Panc1 (cell line): ENCODE data around the gene TNFRSF14. TPM values are rescaled to one million over a fixed set of nuclear protein-coding genes. Genes with fewer than 3 reads are reported as not detected.

Source experiments
- ATAC-seq: fragments of 200-7000 bp; cut with Tn5 transposase; 2 replicates; pipeline ENCODE4 v1.9.1; 2020; ENCODE audit warnings: mild to moderate bottlenecking, moderate library complexity
- BruUV-seq: library from RNA; stranded (reverse); fragments of 400-500 nt; replicated peaks from 2 replicates; lab custom pipeline; 2021; lab: Mats Ljungman, UMichigan
- CTCF ChIA-PET: fragments of 300-600 bp; sonication (Branson Sonifier 250); formaldehyde crosslinking; loops from one replicate; lab custom pipeline; 2022; ENCODE audit warnings: antibody characterized with exemption; lab: Charles Lee
- POLR2A ChIA-PET: fragments of 300-600 bp; sonication (Branson Sonifier 250); formaldehyde crosslinking; loops from one replicate; lab custom pipeline; 2022; ENCODE audit warnings: antibody characterized with exemption; lab: Charles Lee
- DNase-seq: peaks from one replicate; pipeline ENCODE4 v3.0.0-alpha.2; 2010; ENCODE audit warnings: low read depth, low spot score
- H3K27ac ChIP-seq: 2 replicates; pipeline ENCODE4 v1.5.1; 2011; ENCODE audit warnings: mild to moderate bottlenecking, low read length, inconsistent platforms
- H3K27me3 ChIP-seq: fragments of 200-500 bp; sonication (Bioruptor generic); 2 replicates; pipeline ENCODE4 v1.6.0; 2014; ENCODE audit warnings: low read length, inconsistent platforms; ENCODE audit not compliant: control insufficient read depth, insufficient read depth
- H3K36me3 ChIP-seq: fragments of 200-500 bp; sonication (Bioruptor generic); 2 replicates; pipeline ENCODE4 v1.5.1; 2014; ENCODE audit warnings: inconsistent platforms, mild to moderate bottlenecking, low read length, moderate library complexity; ENCODE audit not compliant: control insufficient read depth, insufficient read depth
- H3K4me1 ChIP-seq: 2 replicates; pipeline ENCODE4 v1.5.1; 2011; ENCODE audit warnings: inconsistent platforms, mild to moderate bottlenecking, low read length, moderate library complexity; ENCODE audit not compliant: control insufficient read depth, insufficient read depth
- H3K4me3 ChIP-seq, 2 experiments: 2 replicates each; pipeline ENCODE4 v1.5.1; 2011 to 2012; ENCODE audit warnings: low read depth in 2 of 2, low read length in 2 of 2, mild to moderate bottlenecking in 2 of 2, inconsistent platforms in 1 of 2, moderate library complexity in 1 of 2
- H3K9me3 ChIP-seq: fragments of 200-500 bp; sonication (Bioruptor generic); 2 replicates; pipeline ENCODE4 v1.5.1; 2014; ENCODE audit warnings: low read depth, mild to moderate bottlenecking, inconsistent platforms, low read length, moderate library complexity; ENCODE audit not compliant: control insufficient read depth, insufficient read depth
- CTCF ChIP-seq: fragments of 450-650 bp; IDR thresholded peaks from 2 replicates; pipeline ENCODE4 v1.5.1; 2017; ENCODE audit warnings: mild to moderate bottlenecking
- POLR2AphosphoS5 ChIP-seq: IDR thresholded peaks from 2 replicates; pipeline ENCODE4 v1.6.1; 2012; ENCODE audit warnings: mild to moderate bottlenecking, low read depth, low read length, moderate library complexity
- SIN3A ChIP-seq: IDR thresholded peaks from 2 replicates; pipeline ENCODE4 v1.6.1; 2012; ENCODE audit warnings: low read depth, mild to moderate bottlenecking, low read length, moderate library complexity, borderline replicate concordance; ENCODE audit not compliant: insufficient read depth
- TCF7L2 ChIP-seq: IDR thresholded peaks from 2 replicates; pipeline ENCODE4 v1.6.1; 2011; ENCODE audit warnings: mild to moderate bottlenecking, low read depth, low read length, inconsistent platforms
- in situ Hi-C: cut with HindIII; loops from 2 replicates; pipeline ENCODE4 v1.10.0; 2016; ENCODE audit warnings: low sequenced_read_pairs, low pct_unique_long_range_greater_than_20kb
- intact Hi-C: fragments of 100-400 bp; cut with micrococcal nuclease; formaldehyde crosslinking; loops from one replicate; pipeline ENCODE4 v1.10.0; 2022; ENCODE audit not compliant: unreplicated experiment
- total RNA-seq: library from RNA; stranded (reverse); gene quantifications from one replicate; pipeline ENCODE4 v1.2.1, GENCODE V29; 2021; ENCODE audit not compliant: unreplicated experiment
- TF ChIP-seq, protein P1 (sequence below), 2 experiments: IDR thresholded peaks; 2 replicates each; pipeline ENCODE4 v1.6.1; 2011 to 2012; ENCODE audit warnings: low read depth in 2 of 2, control low read depth in 1 of 2, low read length in 1 of 2, mild to moderate bottlenecking in 1 of 2, moderate library complexity in 1 of 2; ENCODE audit not compliant: insufficient read depth in 1 of 2

The TNFRSF14 gene
- total RNA-seq, 1 experiment from 2014 or later = 20.1 TPM

DNA sequence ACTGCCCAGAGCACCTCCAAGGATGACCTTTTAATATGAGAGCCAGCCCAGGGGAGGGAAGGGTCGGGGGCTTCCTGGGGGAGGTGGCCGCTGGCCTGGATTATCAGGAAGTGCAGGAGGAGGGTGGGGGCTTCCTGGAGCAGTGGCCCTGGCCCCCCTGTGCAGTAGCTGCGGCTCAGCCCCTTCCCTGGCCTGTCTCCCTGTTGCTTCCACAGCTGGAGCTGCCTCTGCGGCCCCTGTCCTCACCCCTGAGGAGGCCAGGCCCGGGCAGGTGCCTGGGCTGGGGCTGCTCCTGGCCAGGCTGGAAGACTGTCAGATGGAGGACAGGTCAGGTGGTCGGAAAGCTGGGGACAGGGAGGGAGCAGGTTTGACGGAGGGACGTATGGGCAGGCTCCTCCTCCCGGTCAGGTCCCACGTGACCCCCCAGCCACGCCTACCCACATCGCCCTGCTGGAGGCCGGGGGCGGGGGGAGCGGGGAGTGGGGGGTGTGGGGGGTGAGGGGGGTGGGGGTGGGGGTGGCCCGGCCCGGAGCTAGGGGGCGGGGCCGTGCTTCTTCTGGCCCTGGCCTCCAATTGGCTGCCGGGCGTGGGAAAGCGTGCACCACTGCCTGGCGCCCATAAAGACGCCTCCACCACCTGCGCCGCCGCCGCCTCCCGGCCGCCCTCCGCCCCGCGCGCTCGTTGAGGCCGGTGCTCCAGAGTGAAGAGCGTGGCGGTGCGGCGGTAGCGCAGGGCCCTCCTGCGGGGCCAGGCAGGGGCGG is 10.2 kb upstream of the TNFRSF14 start:
- POLR2A ChIA-PET = no interaction called here
- CTCF ChIA-PET = no interaction called here
- no TSS peak for BruUV-seq
- in situ Hi-C loops (no loop called here), intact Hi-C loops (loop anchor here (2.0 to 10.0 kb wide), 2 partner anchors 81 to 133 kb away; partner anchors contain the start of gene PEX10)
- TF ChIP-seq POLR2AphosphoS5 = no peak; the same call in 1 of the 2 replicates
- peak; percentile 40; the same call in 1 of the 2 replicates for TF ChIP-seq SIN3A
- no peak for TF ChIP-seq TCF7L2
- TF ChIP-seq, protein P1, sequence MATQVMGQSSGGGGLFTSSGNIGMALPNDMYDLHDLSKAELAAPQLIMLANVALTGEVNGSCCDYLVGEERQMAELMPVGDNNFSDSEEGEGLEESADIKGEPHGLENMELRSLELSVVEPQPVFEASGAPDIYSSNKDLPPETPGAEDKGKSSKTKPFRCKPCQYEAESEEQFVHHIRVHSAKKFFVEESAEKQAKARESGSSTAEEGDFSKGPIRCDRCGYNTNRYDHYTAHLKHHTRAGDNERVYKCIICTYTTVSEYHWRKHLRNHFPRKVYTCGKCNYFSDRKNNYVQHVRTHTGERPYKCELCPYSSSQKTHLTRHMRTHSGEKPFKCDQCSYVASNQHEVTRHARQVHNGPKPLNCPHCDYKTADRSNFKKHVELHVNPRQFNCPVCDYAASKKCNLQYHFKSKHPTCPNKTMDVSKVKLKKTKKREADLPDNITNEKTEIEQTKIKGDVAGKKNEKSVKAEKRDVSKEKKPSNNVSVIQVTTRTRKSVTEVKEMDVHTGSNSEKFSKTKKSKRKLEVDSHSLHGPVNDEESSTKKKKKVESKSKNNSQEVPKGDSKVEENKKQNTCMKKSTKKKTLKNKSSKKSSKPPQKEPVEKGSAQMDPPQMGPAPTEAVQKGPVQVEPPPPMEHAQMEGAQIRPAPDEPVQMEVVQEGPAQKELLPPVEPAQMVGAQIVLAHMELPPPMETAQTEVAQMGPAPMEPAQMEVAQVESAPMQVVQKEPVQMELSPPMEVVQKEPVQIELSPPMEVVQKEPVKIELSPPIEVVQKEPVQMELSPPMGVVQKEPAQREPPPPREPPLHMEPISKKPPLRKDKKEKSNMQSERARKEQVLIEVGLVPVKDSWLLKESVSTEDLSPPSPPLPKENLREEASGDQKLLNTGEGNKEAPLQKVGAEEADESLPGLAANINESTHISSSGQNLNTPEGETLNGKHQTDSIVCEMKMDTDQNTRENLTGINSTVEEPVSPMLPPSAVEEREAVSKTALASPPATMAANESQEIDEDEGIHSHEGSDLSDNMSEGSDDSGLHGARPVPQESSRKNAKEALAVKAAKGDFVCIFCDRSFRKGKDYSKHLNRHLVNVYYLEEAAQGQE (IDR thresholded peaks at IDR 0.05; ENCODE audit: insufficient read depth in 1 of 2, low read depth in 2 of 2, low read length in 1 of 2) = peak in 1 of 2 experiments; percentile 17; a peak in 1 of 4 replicates
- no peak for TF ChIP-seq CTCF
- H3K4me1 ChIP-seq = peaks cover 57% of the 10 kb centered on the region
- no peaks in the 10 kb centered on the region for H3K9me3 ChIP-seq
- H3K27ac ChIP-seq = peak overlapping the region; percentile 79
- H3K27me3 ChIP-seq = no peaks in the 10 kb centered on the region
- no peaks in the 10 kb centered on the region for H3K36me3 ChIP-seq
- ATAC-seq = peak; percentile 64
- DNase-seq = no peak
- peak overlapping the region; percentile 60 to 76 for H3K4me3 ChIP-seq

- DNase-seq (no peak), ATAC-seq (peak; percentile 73)
- peaks cover 55% of the 10 kb centered on the region for H3K4me1 ChIP-seq
- TF ChIP-seq TCF7L2 = no peak
- 0 out of 2 replicates have a peak, but pooled peaks have one; percentile 33 for TF ChIP-seq SIN3A
- peak; percentile 22 for TF ChIP-seq CTCF
- TF ChIP-seq POLR2AphosphoS5 = no peak; the same call in 1 of the 2 replicates
- TF ChIP-seq, protein P1 (IDR thresholded peaks at IDR 0.05; ENCODE audit: insufficient read depth in 1 of 2, low read depth in 2 of 2, low read length in 1 of 2) = no peak
- peak overlapping the region; percentile 60 to 76 for H3K4me3 ChIP-seq
- ChIA-PET CTCF (interaction anchor here (0.6 to 1.8 kb wide), 5 partner anchors 9 to 155 kb away, joined by 3 to 7 read pairs (median 3); partner anchors contain the start of genes MORN1 and RER1), POLR2A (no interaction called here)
- TSS peak; percentile 70 for BruUV-seq
- H3K27ac ChIP-seq = peak overlapping the region; percentile 79
- no peaks in the 10 kb centered on the region for H3K9me3 ChIP-seq
- in situ Hi-C loops (no loop called here), intact Hi-C loops (loop anchor here (2.0 to 10.0 kb wide), 2 partner anchors 82 to 134 kb away; partner anchors contain the start of gene PEX10)
- H3K27me3 ChIP-seq = no peaks in the 10 kb centered on the region
- H3K36me3 ChIP-seq = no peaks in the 10 kb centered on the region
These were observed 9.5 kb upstream of the TNFRSF14 start for GRCh38 chr1:2546515-2547209.
